Stimulated activated CD4-positive, alpha-beta T cell treated with anti-CD3 and anti-CD28 coated beads, Interleukin-15, amount 100 ng/mL, for 24 hours (primary cell): ENCODE results near the gene MAPK8IP3.

Source experiments
- DNase-seq: peaks from one replicate; pipeline ENCODE4 v3.0.0-alpha.2; 2020

MAPK8IP3 gene

DNA sequence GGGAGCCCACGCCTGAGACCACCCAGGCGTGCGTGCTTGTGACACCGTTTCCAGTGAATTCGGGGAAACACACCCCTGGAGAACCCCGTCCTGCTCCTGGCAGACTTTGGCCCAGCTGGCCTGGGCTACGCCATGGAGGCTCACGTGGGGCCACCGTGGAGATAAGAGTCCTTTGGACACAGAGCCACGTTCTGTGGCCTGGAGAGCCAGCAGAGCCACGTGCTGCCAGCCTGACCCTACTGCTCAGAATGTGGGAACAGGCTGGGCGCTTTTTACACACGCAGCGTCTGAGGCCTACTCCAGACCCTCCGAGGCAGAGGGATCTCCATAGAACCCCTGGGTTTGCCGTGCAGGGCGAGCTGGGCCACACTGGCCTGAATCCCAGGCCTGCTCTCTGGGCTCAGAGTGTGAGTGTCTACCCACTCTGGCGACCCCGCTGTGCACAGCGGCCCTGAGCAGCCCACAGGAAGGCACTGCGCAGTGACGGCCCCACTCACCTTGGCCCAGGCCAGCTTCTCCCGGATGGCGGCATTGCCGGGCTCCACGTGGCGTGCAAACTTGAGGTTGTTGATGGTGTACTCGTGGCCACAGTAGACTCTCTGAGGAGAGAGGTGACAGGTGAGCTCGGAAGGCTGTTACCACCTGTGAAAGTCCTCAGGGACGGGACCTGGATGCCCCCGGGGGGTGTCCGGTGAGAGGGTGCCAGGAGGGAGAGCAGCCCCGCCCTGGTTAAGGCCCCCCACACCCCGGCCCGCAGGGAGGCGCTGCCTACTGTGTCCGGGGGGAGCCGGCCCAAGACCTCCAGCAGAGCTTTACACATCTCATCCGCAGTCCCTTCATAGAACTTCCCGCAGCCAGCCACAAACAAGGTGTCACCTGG is 110.6 kb downstream of the MAPK8IP3 start:
- no peak for DNase-seq

DNA sequence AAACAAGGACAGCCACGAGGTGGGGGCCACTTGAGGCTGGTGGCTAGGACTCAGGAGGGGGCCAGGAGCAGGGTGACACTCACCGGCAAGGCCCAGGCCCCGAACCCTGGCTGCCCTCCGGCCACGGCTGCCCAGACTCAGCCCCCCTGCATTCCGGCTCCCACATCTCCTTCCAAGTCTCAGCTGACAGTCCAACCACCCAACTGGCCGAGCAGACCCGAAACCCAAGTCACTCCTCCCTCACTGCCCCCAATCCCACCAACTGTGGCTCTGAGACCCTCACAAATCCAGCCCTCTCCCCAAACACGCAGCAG is 111.2 kb downstream of the MAPK8IP3 start:
- no peak for DNase-seq

DNA sequence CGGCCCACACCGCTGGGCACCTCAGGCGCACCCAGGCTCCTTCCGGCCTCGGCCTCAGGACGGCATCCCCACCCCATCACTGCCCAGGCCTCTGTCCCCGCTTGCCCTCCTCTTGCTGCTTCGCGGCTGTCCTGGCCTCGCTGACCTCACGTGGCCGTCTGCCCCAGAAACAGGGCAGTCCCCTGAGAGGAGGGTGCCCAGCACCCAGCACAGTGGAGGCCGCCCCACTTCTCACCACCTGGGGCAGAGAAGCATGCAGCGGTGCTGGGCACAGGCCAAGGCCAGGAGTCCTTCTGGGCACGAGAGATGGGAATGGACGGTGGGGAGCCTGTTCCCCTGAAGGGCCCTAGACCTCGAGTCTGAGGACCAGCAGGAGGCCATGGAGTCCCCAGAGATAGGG is 111.7 kb downstream of the MAPK8IP3 start:
- DNase-seq = no peak

DNA sequence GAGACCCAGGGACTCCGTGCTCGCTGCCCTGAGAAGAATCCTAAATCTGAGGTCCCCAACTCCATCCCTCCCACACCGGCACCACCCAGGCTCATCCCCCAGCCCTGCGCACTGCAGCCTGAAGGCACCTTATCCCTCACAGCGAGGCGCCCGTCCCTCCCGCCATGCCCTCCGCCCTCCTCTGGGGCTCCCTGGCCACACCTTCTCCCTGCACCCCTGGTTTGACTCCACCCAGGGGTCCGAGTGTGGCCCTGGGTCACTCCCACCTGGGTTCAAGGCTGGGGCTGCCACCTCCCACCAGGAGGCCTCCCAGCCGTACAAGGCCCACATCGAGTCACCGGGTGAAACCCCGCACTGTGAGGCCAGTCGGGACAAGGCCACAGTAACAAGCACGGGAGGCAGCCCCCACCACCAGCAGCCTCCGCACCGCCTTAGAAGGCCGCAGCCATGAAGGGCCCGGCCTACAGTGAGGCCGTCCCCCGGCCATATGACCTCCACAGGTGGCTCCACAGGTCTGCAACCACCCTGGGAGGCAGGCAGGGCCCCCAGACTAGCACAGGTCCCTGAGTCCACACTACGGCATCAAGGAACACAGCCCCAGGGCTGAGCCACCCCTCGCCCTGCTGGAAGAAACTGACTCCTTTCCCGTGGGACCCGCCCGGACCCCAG is 112.3 kb downstream of the MAPK8IP3 start:
- DNase-seq = no peak

DNA sequence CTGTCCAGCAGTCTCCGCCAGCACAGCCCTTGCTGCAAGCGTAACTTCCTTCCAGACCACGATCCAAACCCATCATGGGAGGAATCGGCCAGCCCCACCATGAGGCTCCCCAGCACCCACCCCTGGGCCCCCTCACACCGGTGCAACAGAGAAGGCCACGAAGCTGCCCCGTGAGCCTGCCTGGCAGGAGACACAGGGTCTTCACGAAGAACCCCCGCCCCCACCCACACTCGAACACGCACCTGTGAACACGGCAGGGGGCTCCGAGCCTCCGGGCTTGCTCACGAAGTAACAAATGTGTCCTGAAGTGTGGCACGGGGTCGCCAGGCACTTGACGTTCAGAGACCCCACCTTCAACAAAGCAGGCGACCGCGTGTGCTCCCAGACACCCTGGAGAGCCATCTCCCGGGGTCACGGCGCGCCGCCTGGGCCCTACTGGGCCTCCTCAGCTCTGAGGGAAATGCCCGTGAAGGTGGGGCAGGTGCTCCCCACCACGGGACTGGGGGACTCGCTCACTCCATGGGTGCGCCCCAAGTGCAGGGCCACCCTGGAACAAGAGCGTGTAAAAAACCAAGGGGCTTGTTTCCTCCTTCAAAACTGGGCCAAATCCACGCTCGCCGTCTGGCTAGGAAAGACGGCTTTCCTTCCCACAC is 113.0 kb downstream of the MAPK8IP3 start:
- DNase-seq = no peak

DNA sequence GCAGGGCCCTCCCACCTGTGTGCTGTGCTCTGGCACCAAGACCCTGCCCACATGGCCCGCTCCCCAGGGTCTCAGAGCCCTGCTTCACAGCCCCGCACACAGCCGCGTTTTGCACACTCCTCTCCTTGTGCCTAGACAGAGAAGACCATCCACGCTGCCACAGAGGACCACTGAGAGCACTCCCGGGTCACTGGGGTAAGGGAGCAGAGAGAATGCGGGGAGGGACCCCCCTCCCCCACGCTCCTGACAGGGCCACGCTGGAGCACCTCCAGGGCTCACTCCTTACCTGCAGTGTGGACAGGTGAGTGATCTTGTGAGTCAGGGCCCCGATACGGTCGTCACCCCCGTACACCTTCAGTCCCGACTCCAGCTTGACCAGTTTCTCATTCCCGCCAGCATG is 113.6 kb downstream of the MAPK8IP3 start:
- DNase-seq = no peak
